CD4-positive, alpha-beta T cell treated with Interleukin-17A for 4 hours (primary cell): Measurements from ENCODE around the gene FAM241A.
"Not testable (repeated sequence)": the region's sequence is repeated elsewhere in the genome, so short reads cannot be mapped to it uniquely, and the experiment has no call there.

Source experiments
- DNase-seq: peaks from one replicate; pipeline ENCODE4 v3.0.0-alpha.2; 2020; ENCODE audit warnings: mixed read lengths

Gene FAM241A

GRCh38 chr4:112145326-112145789 is at the start of gene FAM241A:
Gene FAM241A, plus strand, starts transcription at chr4:112145454. Its CDS starts 127 bp downstream, at chr4:112145581.
- peak; percentile 92 for DNase-seq

GRCh38 chr4:112098841-112099530 is 46.3 kb upstream of the FAM241A start:
- no peak for DNase-seq

GRCh38 chr4:112099701-112100297 is 45.5 kb upstream of the FAM241A start:
- no peak for DNase-seq

GRCh38 chr4:112102875-112103370 is 42.3 kb upstream of the FAM241A start:
- no peak for DNase-seq

GRCh38 chr4:112105201-112105969 is 39.9 kb upstream of the FAM241A start:
- no peak for DNase-seq

- DNase-seq = no peak
Measured at GRCh38 chr4:112109360-112110058, 35.7 kb upstream of the FAM241A start.

GRCh38 chr4:112110059-112110425 is 35.2 kb upstream of the FAM241A start:
- DNase-seq = no peak

- no peak for DNase-seq
Measured at GRCh38 chr4:112111306-112111705, 33.9 kb upstream of the FAM241A start.

GRCh38 chr4:112112095-112112494 is 33.2 kb upstream of the FAM241A start:
- not testable (repeated sequence) for DNase-seq

GRCh38 chr4:112112590-112113170 is 32.6 kb upstream of the FAM241A start:
- DNase-seq = no peak

- no peak for DNase-seq
Measured at GRCh38 chr4:112113864-112114263, 31.4 kb upstream of the FAM241A start.

GRCh38 chr4:112114452-112114851 is 30.8 kb upstream of the FAM241A start:
- DNase-seq = no peak

GRCh38 chr4:112118742-112119352 is 26.4 kb upstream of the FAM241A start:
- DNase-seq = no peak

GRCh38 chr4:112119353-112119783 is 25.9 kb upstream of the FAM241A start:
- DNase-seq = no peak

- DNase-seq = no peak
Measured at GRCh38 chr4:112120021-112120420, 25.2 kb upstream of the FAM241A start.

- DNase-seq = no peak
Measured at GRCh38 chr4:112125416-112125815, 19.8 kb upstream of the FAM241A start.

GRCh38 chr4:112127048-112127637 is 18.1 kb upstream of the FAM241A start:
- DNase-seq = no peak

- no peak for DNase-seq
Measured at GRCh38 chr4:112127803-112128202, 17.5 kb upstream of the FAM241A start.

- no peak for DNase-seq
Measured at GRCh38 chr4:112128452-112128851, 16.8 kb upstream of the FAM241A start.

- DNase-seq = no peak
Measured at GRCh38 chr4:112130906-112131305, 14.3 kb upstream of the FAM241A start.

- DNase-seq = no peak
Measured at GRCh38 chr4:112136551-112136950, 8.7 kb upstream of the FAM241A start.

- DNase-seq = no peak
Measured at GRCh38 chr4:112138538-112138937, 6.7 kb upstream of the FAM241A start.
